Astrocyte (in vitro differentiated cells and primary cell): ENCODE results near the gene TAF4. TPM values are rescaled to one million over a fixed set of nuclear protein-coding genes. Genes with fewer than 3 reads are reported as not detected.

Experiments
- DNase-seq: peaks from one replicate; pipeline ENCODE4 v3.0.0-alpha.2; 2010; ENCODE audit warnings: low read depth
- FAIRE-seq: peaks from 2 replicates; lab custom pipeline; 2011; peaks lifted over from hg19 to GRCh38; lab: Jason Lieb, UNC
- H2AFZ ChIP-seq: 2 replicates; pipeline ENCODE4 v1.6.0; 2012; ENCODE audit warnings: low read depth, low read length, inconsistent platforms
- H3K27ac ChIP-seq: 2 replicates; pipeline ENCODE4 v1.5.1; 2011; ENCODE audit warnings: low read depth, low read length, inconsistent platforms
- H3K27me3 ChIP-seq: 2 replicates; pipeline ENCODE4 v1.6.0; 2011; ENCODE audit warnings: low read length, inconsistent platforms; ENCODE audit not compliant: insufficient read depth
- H3K36me3 ChIP-seq: 2 replicates; pipeline ENCODE4 v1.5.1; 2011; ENCODE audit warnings: low read length, inconsistent platforms; ENCODE audit not compliant: insufficient read depth
- H3K4me1 ChIP-seq: 2 replicates; pipeline ENCODE4 v1.5.1; 2011; ENCODE audit warnings: low read length, inconsistent platforms; ENCODE audit not compliant: insufficient read depth
- H3K4me2 ChIP-seq: 2 replicates; pipeline ENCODE4 v1.6.0; 2012; ENCODE audit warnings: low read length, inconsistent platforms
- H3K4me3 ChIP-seq: 2 replicates; pipeline ENCODE4 v1.5.1; 2011; ENCODE audit warnings: low read depth, mild to moderate bottlenecking, low read length, inconsistent platforms; ENCODE audit not compliant: insufficient read depth
- H3K79me2 ChIP-seq: 2 replicates; pipeline ENCODE4 v1.6.0; 2012; ENCODE audit warnings: mild to moderate bottlenecking, low read length, inconsistent platforms; ENCODE audit not compliant: insufficient read depth
- H3K9ac ChIP-seq: 2 replicates; pipeline ENCODE4 v1.6.0; 2012; ENCODE audit warnings: mild to moderate bottlenecking, low read length, inconsistent platforms
- H3K9me3 ChIP-seq: 2 replicates; pipeline ENCODE4 v1.5.1; 2012; ENCODE audit warnings: low read depth, mild to moderate bottlenecking, low read length, inconsistent platforms; ENCODE audit not compliant: insufficient read depth
- H4K20me1 ChIP-seq: 2 replicates; pipeline ENCODE4 v1.6.0; 2012; ENCODE audit warnings: low read length, inconsistent platforms; ENCODE audit not compliant: insufficient read depth
- H3K27ac Mint-ChIP-seq: one replicate; pipeline ENCODE4 v1.8.0; 2021; ENCODE audit warnings: mild to moderate bottlenecking, mixed read lengths; ENCODE audit not compliant: unreplicated experiment
- H3K27me3 Mint-ChIP-seq: one replicate; pipeline ENCODE4 v1.8.0; 2021; ENCODE audit warnings: low read depth, mixed read lengths; ENCODE audit not compliant: unreplicated experiment
- H3K36me3 Mint-ChIP-seq: one replicate; pipeline ENCODE4 v1.8.0; 2021; ENCODE audit warnings: low read depth, mixed read lengths; ENCODE audit not compliant: unreplicated experiment
- H3K4me1 Mint-ChIP-seq: one replicate; pipeline ENCODE4 v1.8.0; 2021; ENCODE audit warnings: low read depth, mixed read lengths; ENCODE audit not compliant: unreplicated experiment
- H3K4me3 Mint-ChIP-seq: one replicate; pipeline ENCODE4 v1.8.0; 2021; ENCODE audit warnings: mild to moderate bottlenecking, moderate library complexity, mixed read lengths; ENCODE audit not compliant: unreplicated experiment
- H3K9me3 Mint-ChIP-seq: one replicate; pipeline ENCODE4 v1.8.0; 2021; ENCODE audit warnings: mild to moderate bottlenecking, mixed read lengths; ENCODE audit not compliant: unreplicated experiment
- CTCF ChIP-seq: IDR thresholded peaks from 2 replicates; pipeline ENCODE4 v1.5.1; 2011; ENCODE audit warnings: low read depth, mild to moderate bottlenecking, inconsistent platforms, low read length, moderate library complexity; ENCODE audit not compliant: insufficient read depth
- EZH2 ChIP-seq: IDR thresholded peaks from 2 replicates; pipeline ENCODE4 v1.6.1; 2012; ENCODE audit warnings: mild to moderate bottlenecking, low read length, inconsistent platforms; ENCODE audit not compliant: insufficient read depth
- total RNA-seq: library from RNA; stranded (reverse); gene quantifications from 2 replicates; pipeline ENCODE4 v1.2.1, GENCODE V29; 2021

The TAF4 gene
- total RNA-seq, 1 donor from 2014 or later = 11.8 TPM

- Histone ChIP-seq H3K4me1 (peaks cover 4% of the 10 kb centered on the region), H3K9me3 (no peaks in the 10 kb centered on the region), H3K79me2 (no peaks in the 10 kb centered on the region), H3K27me3 (peaks cover 4% of the 10 kb centered on the region), H2AFZ (no peak overlapping the region), H3K27ac (no peak overlapping the region), H3K36me3 (no peaks in the 10 kb centered on the region), H3K4me3 (no peak overlapping the region), H3K4me2 (peak overlapping the region; percentile 12), H4K20me1 (no peaks in the 10 kb centered on the region), H3K9ac (no peak overlapping the region)
- no peaks in the 10 kb centered on the region for H3K36me3 Mint-ChIP-seq
- DNase-seq (peak; percentile 87), FAIRE-seq (no peak)
- H3K9me3 Mint-ChIP-seq = peaks cover 5% of the 10 kb centered on the region
- TF ChIP-seq CTCF = no peak
- no peak for TF ChIP-seq EZH2
- no peaks in the 10 kb centered on the region for H3K4me1 Mint-ChIP-seq
- no peak overlapping the region for H3K27ac Mint-ChIP-seq
- H3K27me3 Mint-ChIP-seq = peaks cover 10% of the 10 kb centered on the region
- H3K4me3 Mint-ChIP-seq = no peak overlapping the region
Measured at GRCh38 chr20:62088258-62089127, 22.8 kb upstream of the TAF4 start.

GRCh38 chr20:62087632-62088031 is 22.0 kb upstream of the TAF4 start:
- Histone ChIP-seq H3K9ac (no peak overlapping the region), H3K36me3 (no peaks in the 10 kb centered on the region), H3K27ac (no peak overlapping the region), H3K9me3 (no peaks in the 10 kb centered on the region), H2AFZ (no peak overlapping the region), H3K4me2 (no peak overlapping the region), H3K27me3 (peaks cover 6% of the 10 kb centered on the region), H3K79me2 (no peaks in the 10 kb centered on the region), H3K4me3 (no peak overlapping the region), H3K4me1 (peaks cover 4% of the 10 kb centered on the region), H4K20me1 (no peaks in the 10 kb centered on the region)
- Mint-ChIP-seq H3K27me3 (peaks cover 14% of the 10 kb centered on the region), H3K4me1 (no peaks in the 10 kb centered on the region), H3K27ac (no peak overlapping the region), H3K4me3 (no peak overlapping the region), H3K9me3 (peaks cover 3% of the 10 kb centered on the region), H3K36me3 (no peaks in the 10 kb centered on the region)
- no peak for DNase-seq
- TF ChIP-seq EZH2 = no peak
- TF ChIP-seq CTCF = no peak
- no peak for FAIRE-seq

- TF ChIP-seq EZH2 (no peak), CTCF (no peak)
- Histone ChIP-seq H3K27ac (no peak overlapping the region), H3K9ac (no peak overlapping the region), H3K79me2 (no peaks in the 10 kb centered on the region), H3K9me3 (no peaks in the 10 kb centered on the region), H3K36me3 (no peaks in the 10 kb centered on the region), H3K4me1 (peaks cover 4% of the 10 kb centered on the region), H3K4me3 (no peak overlapping the region), H3K27me3 (peaks cover 6% of the 10 kb centered on the region), H4K20me1 (no peaks in the 10 kb centered on the region), H3K4me2 (no peak overlapping the region), H2AFZ (no peak overlapping the region)
- no peak overlapping the region for H3K4me3 Mint-ChIP-seq
- H3K36me3 Mint-ChIP-seq = no peaks in the 10 kb centered on the region
- peaks cover 2% of the 10 kb centered on the region for H3K9me3 Mint-ChIP-seq
- H3K27me3 Mint-ChIP-seq = peaks cover 16% of the 10 kb centered on the region
- DNase-seq (no peak), FAIRE-seq (no peak)
- no peaks in the 10 kb centered on the region for H3K4me1 Mint-ChIP-seq
- H3K27ac Mint-ChIP-seq = no peak overlapping the region
Measured at GRCh38 chr20:62087227-62087626, 21.5 kb upstream of the TAF4 start.
